ENCODE results near the gene PDE4B. TPM values are rescaled to one million over a fixed set of nuclear protein-coding genes. Genes with fewer than 3 reads are reported as not detected.

PDE4B gene
- total RNA-seq, 2 donors from 2014 or later, result 4.3 to 18.0 TPM

GRCh38 chr1:66325594-66326380 is 533.1 kb downstream of the PDE4B start:
- no peaks in the 10 kb centered on the region for H3K27me3 Mint-ChIP-seq (ENCODE audit: insufficient read depth)

GRCh38 chr1:66326867-66327266 is 534.2 kb downstream of the PDE4B start:
- H3K9ac ChIP-seq (ENCODE audit: extremely low read depth, low read length, poor library complexity, severe bottlenecking), result no peak overlapping the region
- DNase-seq, result no peak
- no peaks in the 10 kb centered on the region for H3K27me3 ChIP-seq (ENCODE audit: control insufficient read depth, insufficient read depth, low read length, poor library complexity, severe bottlenecking)

More at GRCh38 chr1:66325594-66326380, 533.1 kb downstream of the PDE4B start:
- Mint-ChIP-seq H3K27ac (no peak overlapping the region), H3K9me3 (peaks cover 9% of the 10 kb centered on the region), H3K36me3 (ENCODE audit: low read depth) (no peaks in the 10 kb centered on the region), H3K4me3 (no peak overlapping the region), H3K4me1 (peaks cover 4% of the 10 kb centered on the region)
- H3K9ac ChIP-seq (ENCODE audit: extremely low read depth, low read length, poor library complexity, severe bottlenecking), result no peak overlapping the region
- no peaks in the 10 kb centered on the region for H3K36me3 ChIP-seq (ENCODE audit: control insufficient read depth, insufficient read depth, low read length)
- WGBS, 2 experiments (ENCODE audit: insufficient coverage in 1 of 2, insufficient read length in 1 of 2), result 98 to 100% methylated on average over 1 to 5 of the region's 5 CpGs
- no peak for TF ChIP-seq CTCF (conservative IDR thresholded peaks at IDR 0.05)
- no peaks in the 10 kb centered on the region for H3K9me3 ChIP-seq (ENCODE audit: control insufficient read depth, low read length)
- H3K27me3 ChIP-seq (ENCODE audit: control insufficient read depth, insufficient read depth, low read length, poor library complexity, severe bottlenecking), result no peaks in the 10 kb centered on the region
- no peaks in the 10 kb centered on the region for H3K4me1 ChIP-seq (ENCODE audit: control insufficient read depth, insufficient read depth, low read length)
- no peak for DNase-seq
- no peak overlapping the region for H3K27ac ChIP-seq (ENCODE audit: low read depth, low read length)
- H3K4me3 ChIP-seq (ENCODE audit: low read length), result no peak overlapping the region

GRCh38 chr1:66327588-66327987 is 534.9 kb downstream of the PDE4B start:
- Histone ChIP-seq H3K4me1 (ENCODE audit: control insufficient read depth, insufficient read depth, low read length) (peaks cover 5% of the 10 kb centered on the region), H3K4me3 (ENCODE audit: low read length) (no peak overlapping the region), H3K27ac (ENCODE audit: low read depth, low read length) (no peak overlapping the region), H3K9me3 (ENCODE audit: control insufficient read depth, low read length) (no peaks in the 10 kb centered on the region), H3K9ac (ENCODE audit: extremely low read depth, low read length, poor library complexity, severe bottlenecking) (no peak overlapping the region), H3K36me3 (ENCODE audit: control insufficient read depth, insufficient read depth, low read length) (no peaks in the 10 kb centered on the region), H3K27me3 (ENCODE audit: control insufficient read depth, insufficient read depth, low read length, poor library complexity, severe bottlenecking) (no peaks in the 10 kb centered on the region)
- no peaks in the 10 kb centered on the region for H3K36me3 Mint-ChIP-seq (ENCODE audit: low read depth)
- H3K4me3 Mint-ChIP-seq, result no peak overlapping the region
- no peak for TF ChIP-seq CTCF (conservative IDR thresholded peaks at IDR 0.05)
- WGBS, 2 experiments (ENCODE audit: insufficient coverage in 1 of 2, insufficient read length in 1 of 2), result 94% methylated on average over 2 of the region's 2 CpGs
- no peak for DNase-seq
- H3K27ac Mint-ChIP-seq, result no peak overlapping the region
- H3K4me1 Mint-ChIP-seq, result peaks cover 14% of the 10 kb centered on the region
- no peaks in the 10 kb centered on the region for H3K9me3 Mint-ChIP-seq
- H3K27me3 Mint-ChIP-seq (ENCODE audit: insufficient read depth), result no peaks in the 10 kb centered on the region

More at GRCh38 chr1:66326867-66327266, 534.2 kb downstream of the PDE4B start:
- no peak for TF ChIP-seq CTCF (conservative IDR thresholded peaks at IDR 0.05)
- Mint-ChIP-seq H3K4me3 (no peak overlapping the region), H3K36me3 (ENCODE audit: low read depth) (no peaks in the 10 kb centered on the region), H3K4me1 (peaks cover 7% of the 10 kb centered on the region), H3K27ac (no peak overlapping the region), H3K9me3 (peaks cover 2% of the 10 kb centered on the region), H3K27me3 (ENCODE audit: insufficient read depth) (no peaks in the 10 kb centered on the region)
- no peaks in the 10 kb centered on the region for H3K36me3 ChIP-seq (ENCODE audit: control insufficient read depth, insufficient read depth, low read length)
- no peak overlapping the region for H3K27ac ChIP-seq (ENCODE audit: low read depth, low read length)
- H3K4me1 ChIP-seq (ENCODE audit: control insufficient read depth, insufficient read depth, low read length), result peaks cover 3% of the 10 kb centered on the region
- no peaks in the 10 kb centered on the region for H3K9me3 ChIP-seq (ENCODE audit: control insufficient read depth, low read length)
- H3K4me3 ChIP-seq (ENCODE audit: low read length), result no peak overlapping the region

Measured in endodermal cell (in vitro differentiated cells).